Measurements from ENCODE around the gene WNT10A.

GRCh38 chr2:218877331-218877730, 3.3 kb upstream of the WNT10A start:
- TF ChIP-seq POLR2A (IDR thresholded peaks at IDR 0.05) (no peak), CTCF (IDR thresholded peaks at IDR 0.05) (no peak), POLR2AphosphoS5 (IDR thresholded peaks at IDR 0.05) (no peak)
